OCI-M2 (cell line): ENCODE measurements around the gene TBC1D17.

Experiments used
- DNase-seq: peaks from one replicate; lab custom pipeline; 2025; ENCODE audit not compliant: unreplicated experiment; lab: John Stamatoyannopoulos, UW

Gene TBC1D17

DNA sequence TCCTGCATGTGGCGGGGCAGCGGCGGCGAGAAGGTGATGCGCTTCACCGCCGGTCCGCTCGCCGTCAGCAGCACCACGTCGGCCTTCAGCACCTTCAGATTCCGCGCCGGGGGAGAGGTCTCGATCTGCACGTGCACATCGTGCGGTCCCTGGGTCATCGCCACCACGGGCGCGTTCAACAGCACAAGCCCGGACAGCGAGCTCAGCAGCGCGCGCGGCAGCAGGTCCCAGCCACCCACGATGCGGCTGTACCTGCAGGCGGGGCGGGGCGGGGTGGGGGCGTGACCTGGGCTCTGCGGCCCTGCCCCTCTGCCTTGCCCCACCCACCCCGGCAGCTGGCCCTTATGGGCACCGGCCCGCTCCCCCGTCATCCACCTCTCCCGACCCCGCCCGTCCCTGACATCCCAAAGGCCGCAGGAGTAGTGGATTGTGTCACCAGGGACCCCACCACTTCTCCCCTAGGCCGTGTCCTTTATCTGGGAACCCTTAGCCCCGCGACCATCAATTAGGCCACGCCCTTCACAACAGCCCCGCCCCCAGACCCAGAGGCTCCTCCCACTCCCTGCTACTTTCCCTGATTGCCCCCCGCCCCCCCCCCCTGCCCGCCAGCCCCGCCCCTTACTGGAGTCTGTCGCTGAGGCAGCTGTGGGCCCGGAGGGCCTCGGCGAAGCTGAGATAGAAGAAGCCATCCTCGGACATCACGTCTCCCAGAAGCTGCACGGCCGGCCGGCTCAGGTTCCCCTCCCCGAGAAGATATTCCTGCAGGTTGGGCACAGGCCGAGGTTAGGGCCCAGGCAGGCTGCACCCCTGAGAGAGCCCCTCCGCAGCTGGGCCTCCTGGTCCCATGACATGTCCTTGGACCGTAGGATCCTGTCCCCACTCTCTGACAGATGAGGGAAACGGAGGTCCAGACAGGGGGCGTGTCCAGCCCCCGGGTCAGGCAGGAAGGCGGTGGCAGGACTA lies 13.1 kb downstream of the TBC1D17 start:
- no peak for DNase-seq

DNA sequence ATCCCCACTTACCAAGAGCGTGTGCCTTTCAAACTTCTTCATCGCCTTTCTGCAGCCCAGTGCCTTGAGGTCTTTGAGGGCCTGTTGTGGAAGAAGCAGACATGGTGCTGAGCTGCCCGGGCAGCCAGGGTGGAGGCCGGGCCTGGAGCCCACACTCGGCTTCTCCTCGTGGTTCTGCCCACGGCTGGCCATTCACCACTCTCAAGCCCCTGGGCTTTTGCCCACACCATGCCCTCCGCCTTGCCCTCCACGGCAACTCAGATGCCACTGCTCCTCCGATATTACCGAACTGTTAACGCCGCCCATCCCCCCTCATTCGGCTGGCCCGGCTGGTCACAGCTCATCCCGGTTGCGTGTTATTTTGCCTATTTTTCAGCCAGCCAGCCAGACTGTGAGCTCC lies 13.9 kb downstream of the TBC1D17 start:
- DNase-seq: no peak

DNA sequence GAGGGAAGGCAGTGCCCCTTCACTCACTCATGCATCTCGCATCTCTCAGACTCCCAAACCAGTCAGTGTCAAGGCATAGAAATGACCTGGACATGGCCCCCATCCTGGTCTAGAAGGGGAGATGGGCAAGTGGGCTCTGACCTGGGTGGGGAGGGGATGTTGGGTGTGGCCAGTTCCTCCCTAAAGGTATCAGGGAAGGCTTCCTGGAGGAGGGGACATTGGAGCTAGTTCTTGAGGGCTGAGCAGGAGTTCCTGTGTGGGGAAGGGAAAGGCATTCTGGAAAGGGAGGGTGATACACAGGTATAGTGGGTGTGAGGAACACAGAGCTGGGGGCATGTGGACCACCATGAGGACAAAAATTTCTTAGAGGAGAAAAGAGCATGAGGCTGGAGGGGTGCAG lies 15.2 kb downstream of the TBC1D17 start:
- no peak for DNase-seq

DNA sequence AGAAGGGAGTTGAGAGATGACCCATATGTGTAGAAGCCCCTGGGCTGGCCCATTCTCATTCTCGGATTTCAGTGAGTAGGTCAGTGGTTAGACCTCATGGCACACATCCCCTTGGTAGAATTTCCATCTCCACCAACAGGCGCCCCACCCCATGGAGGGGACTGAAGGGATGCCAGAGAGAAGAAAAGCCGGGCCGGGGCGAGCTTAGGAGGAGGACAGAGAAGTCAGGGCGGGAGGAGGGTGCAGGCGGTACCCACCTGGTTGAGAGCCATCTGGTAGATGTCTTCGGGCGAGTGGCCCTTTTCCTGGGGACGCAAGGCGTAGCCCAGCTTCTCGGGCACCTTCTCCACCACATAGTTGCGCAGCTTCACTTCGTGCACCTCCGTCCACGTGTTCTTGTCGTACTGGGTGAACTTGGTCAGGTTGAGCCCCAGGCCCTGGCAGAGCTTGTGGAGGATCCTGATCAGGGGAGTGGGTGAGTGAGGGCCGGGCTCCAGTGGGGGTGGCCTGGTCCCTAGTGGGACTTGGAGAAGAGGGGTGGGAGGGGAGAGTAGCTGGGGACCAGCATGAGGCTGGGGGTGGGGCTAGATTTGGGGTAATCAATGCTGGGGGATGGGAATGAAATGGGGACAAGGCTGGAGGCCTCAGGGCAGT lies 16.6 kb downstream of the TBC1D17 start:
- no peak for DNase-seq

DNA sequence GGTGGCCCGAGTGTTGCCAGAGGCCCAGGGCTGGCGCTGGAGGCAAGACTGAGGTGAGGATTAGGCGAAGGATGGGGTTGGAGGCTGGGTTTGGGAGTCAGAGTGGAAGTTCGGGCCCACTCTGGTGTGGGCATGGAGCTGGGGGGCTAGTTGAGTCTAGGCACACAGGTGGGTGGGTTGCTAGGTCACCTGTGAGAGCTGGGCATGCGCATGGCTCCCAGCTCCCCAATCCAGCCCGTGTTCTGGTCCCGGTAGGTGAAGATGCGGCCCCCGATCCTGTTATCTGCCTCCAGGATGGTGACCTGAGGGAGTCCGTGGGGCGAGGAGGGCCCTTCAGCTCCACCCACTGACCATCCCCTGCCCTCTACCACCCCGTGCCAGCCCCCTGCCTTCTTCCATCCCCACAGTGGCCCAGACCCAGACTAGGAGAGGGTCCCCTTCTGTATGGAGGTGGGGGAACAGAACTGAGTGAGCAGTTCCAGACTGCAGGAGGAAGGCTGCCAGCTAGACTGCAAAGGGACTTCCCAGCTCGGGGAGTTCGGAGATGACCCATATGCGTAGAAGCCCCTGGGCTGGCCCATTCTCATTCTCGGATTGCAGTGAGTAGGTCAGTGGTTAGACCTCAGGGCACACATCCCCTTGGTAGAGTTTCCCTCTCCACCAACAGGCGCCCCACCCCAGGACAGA lies 17.5 kb downstream of the TBC1D17 start:
- DNase-seq: no peak

DNA sequence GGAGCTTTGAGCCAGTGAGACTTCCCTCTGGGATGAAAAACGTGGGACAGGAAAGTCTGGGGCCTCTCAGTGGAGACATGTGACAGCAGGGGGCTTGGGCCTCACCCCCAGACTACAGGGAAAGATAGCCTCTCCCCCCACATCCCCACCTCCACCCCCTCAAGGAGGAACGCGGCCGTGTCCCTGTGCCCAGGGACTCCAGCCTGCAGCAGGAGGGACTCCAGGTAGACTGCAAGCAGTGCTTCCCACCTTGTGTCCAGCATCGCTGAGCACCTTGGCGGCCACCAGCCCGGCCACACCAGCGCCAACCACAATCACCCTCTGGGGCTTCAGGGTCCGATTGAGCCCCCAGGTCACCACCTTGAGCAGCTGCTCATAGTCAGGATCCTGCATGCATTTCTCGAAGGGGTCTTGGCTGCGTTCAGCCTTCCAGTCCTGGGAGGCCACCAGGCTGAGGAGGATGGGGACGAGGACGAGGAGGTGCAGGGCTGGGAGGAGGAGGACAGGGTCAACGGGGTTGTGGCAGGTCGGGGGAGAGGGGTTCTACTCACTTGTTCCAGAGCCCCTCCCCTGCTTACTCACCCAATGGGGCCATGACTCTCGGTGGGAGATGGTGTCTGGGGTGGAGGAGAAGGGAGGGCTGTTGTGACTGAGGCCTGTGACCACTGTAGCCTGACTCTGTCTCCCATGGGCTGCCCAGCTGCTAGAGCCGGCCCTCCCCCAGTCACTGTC lies 18.2 kb downstream of the TBC1D17 start:
- no peak for DNase-seq

DNA sequence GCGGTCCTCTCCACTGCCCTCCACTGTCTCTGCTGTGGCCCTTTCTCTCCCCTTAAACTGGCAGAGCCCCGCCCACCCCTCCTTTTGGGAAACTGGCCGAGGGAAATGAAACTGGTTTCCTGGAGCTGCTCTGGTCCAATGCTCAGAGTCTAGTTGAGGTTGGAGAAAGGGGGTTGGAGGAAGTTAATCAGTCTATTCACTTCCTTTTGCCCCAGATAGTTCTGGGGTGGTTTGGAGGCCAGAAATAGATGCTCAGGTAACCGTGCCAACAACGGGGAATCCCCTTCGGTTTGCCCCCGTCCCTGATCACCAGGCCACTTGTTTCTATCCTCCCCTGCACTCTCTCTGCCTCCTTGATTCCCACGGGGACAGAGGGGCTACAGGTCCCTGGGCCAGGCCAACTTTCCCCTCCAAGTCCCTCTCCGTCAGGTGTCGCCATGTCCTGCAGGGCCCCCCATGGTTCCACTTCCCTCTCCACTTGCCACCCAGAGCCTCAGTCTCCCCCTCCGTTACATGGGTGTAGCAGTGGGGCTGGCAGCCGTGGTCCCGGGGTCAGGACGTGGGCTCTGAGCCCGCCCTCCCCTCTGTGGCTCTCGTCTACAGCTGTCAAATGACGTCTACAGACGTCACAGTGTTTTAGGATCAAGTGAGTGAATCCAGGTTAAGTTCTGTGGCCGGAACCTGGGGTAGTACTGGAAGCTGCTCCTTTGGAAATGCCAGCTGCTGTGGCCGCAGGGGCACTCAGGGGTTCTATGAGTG lies 19.5 kb downstream of the TBC1D17 start, which contains the start of gene IL4I1:
TSS of gene IL4I1 (minus strand) at position 25 of the 759 bp plus-strand sequence. CDS start 727 bp downstream, outside the sequence.
- DNase-seq: no peak

DNA sequence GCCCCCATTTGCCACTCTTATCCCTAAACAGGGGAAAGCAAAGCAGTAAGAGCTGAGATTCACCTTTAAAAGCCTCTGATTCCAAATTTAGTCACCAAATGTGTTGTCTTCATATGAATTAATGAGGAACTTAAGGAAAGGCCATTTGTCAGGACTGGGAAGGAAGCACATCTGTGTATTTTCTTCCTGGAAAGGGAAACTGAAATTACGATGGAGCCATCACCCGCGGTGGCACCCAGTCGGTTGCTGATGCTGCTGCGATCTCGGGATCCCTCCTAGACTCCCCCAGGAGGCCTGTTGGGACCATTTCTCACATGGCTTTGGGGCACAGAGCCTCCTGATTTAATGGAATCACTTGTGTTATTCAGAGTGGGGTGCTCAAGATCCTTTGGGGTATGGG lies 26.6 kb downstream of the TBC1D17 start:
- no peak for DNase-seq

DNA sequence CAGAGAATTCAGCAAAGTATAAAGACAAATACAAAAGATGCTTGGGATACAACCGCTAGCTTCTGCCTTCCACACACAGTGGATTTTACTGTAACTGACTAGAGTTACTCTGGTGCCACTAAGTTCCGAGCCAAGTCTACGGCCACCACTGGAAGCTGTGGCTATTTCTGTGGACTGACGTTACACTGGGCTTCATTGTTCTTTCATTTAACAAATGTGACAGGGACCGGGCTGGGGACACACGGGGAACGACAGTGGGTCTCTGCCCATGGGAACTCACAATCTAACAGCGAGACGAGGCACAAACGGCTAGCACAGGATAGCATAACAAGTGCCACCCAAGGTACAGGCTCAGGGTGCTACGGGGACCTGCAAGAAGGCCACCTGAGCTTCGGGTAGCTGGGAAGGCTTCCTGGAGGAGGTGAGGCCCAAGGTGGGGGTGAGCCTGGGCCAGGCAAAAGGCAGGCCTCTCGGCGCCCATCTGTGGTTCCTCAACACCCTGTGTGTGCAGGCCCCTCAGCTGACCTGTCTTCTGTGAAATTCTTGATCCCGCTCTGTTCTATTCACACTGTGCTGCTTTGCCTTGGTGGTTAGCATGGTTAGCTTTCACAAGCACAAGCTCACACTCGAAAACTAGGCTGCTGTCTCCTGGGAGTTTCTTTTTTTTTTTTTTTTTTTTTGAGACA lies 29.5 kb downstream of the TBC1D17 start:
- no peak for DNase-seq

DNA sequence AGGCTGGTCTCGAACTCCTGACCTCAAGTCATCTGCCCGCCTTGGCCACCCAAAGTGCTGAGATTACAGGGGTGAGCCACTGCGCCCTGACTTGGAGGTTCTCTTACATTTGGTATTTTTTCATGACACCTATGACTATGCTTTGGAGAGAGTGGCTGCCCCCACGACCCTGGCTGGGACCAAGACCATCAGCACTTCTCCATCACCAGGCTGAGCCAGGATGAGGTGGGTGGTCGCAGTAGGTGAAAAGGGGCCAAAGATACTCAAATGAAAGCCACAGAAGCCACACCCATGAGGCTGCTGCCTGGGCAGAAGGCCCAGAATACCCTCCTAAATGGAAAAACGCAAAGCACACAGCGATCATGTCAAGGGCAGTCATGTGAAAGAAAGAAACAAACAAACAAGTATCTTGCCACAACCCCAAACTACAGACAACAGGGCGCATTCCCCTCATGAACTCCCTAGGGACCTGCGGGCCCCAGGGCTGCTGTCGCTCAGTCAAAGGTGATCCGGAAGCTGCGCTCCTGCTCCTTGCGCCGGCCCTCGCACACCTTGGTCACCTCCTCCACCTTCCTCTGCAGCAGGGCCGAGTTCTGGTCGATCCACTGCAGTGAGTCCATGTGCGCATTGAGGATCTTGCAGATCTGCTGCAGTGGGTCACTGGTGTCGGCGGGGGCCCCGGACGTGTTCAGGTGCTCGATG lies 30.4 kb downstream of the TBC1D17 start:
- DNase-seq: no peak

DNA sequence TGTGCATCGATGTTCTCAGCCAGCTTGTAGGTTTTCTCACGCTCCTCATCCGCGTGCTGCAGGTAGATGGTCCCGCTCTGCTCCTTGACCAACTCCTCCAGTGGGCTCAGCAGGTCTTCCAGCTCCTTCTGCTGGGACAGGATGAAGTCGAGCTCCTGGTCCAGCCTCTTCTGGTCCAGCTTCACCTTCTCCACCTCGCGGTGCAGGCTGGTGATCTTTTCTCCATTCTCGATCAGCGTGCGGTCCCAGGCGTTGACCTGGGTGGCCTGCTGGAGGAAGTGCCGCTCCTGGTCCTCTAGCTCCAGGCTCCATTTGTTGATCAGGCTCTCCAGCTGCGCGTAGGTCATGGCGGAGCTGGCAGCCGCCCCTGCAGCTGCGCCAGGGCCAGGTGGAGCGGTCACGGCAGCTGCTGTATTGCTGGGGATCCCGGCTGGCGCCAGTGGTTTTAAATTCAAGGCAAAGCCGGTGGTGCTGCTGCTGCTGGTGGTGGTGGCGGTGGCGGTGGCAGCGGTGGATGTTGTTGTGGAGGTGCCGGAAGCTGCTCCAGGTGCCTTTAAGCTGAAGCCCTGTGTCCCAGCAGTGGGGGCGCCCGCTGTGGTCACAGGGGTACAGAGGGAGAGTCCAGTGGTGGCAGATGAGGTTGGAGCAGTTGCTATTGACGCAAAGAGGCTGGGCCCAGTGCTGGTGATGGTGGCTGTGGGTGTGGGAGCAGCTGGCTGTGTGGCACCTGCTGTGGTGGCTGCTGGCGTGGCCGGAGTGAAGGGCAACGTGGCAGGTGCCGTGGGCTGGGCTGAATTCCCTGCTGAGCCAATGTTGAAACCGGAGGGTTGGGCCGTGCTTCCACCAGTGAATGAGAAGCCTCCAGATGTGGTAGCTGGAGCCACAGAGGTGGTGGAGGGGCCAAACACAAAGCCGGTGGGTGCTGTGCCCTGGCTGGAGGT lies 31.2 kb downstream of the TBC1D17 start:
- DNase-seq: no peak

DNA sequence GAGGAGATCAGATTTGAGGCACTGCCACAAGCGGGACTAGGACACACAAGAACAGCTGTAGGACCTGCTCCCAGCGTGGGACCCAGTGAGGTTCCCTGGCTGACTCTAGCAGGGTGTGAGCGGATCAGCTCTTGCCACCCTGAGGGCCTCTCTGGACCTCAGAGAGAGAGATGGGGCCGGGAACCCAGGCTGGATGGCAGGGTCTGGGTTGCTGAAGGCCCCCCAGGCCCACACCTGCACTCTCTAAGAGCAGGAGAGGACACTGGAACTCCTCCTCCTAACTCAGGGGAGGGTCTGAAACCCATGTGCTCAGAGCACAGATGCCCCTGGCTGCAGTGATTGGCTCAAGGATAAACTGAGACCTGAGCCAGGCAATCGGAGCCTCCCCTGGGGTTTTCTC lies 32.7 kb downstream of the TBC1D17 start:
- no peak for DNase-seq

DNA sequence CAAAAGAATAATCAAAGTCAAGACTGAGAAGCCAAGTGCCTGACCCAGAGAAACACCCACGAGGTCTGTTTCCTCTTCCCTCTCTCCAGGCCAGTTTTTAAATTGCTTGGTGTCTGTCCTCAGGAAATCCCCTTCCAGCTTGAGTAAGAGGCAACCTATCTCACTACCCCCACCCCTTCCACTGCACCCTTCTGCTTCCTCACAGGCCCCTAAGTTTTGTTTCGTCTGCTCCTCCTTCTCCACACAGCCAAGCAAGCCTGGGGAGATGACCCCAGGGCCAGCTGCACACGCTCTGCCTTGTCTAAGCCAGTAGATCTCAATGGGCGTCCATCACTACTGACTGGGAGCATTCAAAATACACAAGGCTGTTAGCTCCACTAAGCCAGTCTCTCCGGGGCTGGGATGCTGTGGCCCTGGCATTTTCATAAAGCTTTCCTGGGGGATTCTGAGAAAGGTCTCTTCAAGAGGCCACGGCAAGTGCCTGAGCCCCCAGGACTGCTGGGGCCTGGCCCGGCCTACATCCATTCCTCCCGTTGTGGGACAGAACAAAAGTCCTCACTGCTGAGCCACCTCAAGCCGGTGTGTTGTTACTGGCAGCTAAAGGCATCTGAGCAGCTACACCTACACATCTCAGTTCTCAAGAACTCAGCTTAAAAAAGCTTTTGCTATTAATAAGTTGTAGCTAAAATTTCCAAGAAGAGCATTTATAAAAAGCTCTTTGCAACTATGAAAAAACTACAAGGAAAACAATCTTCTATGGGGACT lies 34.1 kb downstream of the TBC1D17 start:
- no peak for DNase-seq

DNA sequence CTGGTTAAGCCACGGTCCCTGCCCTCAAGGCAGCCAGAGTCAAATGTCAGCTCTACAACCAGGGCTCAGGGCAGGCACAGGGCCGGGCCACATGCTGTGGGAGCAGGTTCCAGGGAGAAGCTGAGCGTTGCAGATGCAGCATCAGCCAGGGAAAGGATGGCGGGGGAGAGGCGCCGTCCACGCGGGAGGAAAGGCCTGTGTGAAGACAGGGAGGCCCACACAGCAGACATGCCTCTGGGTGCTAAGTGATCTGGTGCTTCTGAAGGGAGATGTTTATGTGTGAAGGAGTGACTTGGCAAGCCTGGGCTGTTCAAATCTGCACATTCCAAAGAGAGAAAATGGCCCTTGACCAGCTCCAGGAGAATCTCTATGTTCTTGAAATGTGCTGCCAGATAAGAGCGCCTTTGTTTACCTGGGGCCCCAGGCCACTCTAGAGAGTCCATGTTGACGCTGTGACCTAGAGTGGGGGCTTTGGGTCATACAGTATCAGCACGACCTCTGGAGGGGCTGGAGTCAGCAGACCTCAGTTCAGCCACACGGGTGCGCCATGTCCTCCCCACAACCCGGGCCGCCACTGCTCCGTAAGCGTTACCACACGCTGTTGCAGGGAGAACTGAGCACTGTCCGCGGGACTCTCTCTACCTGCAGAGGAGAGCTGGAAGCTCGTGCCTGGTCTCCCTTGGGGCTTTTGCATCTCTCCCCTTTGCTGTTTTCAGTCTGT lies 35.6 kb downstream of the TBC1D17 start:
- no peak for DNase-seq

DNA sequence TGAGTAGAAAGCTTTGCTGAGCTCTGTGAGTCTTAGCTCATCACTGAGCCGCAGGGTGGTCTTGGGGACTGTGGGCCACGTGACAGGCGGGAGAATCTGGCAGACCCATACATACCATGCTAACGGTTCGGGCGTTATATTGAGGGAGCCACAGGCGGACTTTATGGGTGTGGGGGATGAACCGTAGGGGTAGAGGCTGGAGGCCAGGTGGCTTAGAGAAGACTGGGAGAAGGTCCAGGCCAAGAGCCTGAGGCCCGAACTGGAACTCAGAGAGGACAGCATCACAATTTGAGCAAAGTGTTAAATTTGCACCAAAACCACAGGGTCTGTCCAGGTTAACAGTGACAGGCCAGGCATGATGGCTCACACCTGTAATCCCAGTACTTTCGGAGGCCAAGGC lies 36.2 kb downstream of the TBC1D17 start:
- no peak for DNase-seq

DNA sequence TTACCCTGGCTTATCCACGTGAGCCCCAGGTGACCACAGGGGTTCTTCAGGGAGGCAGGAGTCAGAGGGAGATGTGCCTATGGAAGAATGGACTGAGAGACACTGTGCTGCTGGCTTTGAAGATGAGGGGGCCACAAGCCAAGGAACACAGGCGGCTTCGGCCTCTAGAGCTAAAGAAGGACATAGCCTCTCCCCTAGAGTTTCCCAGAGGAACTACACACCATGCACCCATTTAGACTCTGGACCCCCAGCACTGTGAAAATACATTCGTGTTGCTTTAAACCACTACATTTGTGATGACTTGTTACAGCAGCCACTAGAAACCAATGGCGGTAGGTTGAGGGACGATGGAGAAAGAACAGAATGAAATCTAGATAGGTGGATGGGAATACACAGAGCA lies 37.8 kb downstream of the TBC1D17 start:
- DNase-seq: no peak
